Activated T-helper 1 cell treated with Interleukin-2 at 50 U/mL for 16 hours (primary cell): Measurements from ENCODE around the gene RPUSD4.

Source experiments
- DNase-seq: peaks from one replicate; pipeline ENCODE4 v3.0.0-alpha.2; 2020; ENCODE audit warnings: low read depth

RPUSD4 gene

DNA sequence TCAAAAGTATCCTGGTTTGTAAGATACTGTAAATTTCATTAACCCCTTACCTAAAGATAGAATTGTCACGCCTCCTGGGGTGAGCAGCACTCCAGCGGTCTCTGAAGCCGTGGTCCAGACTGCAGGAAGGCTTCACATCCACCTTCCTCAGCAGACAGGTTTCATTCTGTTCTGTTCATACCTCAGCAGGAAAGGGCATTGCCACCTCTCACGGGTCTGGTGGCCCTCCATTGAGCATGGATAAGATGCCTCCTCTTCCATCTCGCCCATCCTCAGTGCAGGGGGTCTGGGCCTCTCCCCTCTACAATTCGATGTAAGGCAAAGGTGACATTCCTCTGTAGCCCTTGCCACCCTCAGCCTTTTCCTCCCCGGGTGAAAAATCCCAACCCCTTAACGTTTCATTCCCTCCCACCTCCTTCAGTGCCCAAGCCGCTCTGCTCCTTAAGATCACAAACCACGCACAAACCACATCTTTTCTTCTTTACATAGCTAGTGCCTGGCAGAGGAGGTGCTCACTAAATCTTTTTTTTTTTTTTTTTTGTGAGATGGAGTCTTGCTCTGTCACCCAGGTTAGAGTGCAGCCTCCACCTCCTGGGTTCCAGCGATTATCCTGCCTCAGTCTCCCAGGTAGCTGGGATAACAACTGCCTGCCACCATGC lies 28.5 kb downstream of the RPUSD4 start:
- DNase-seq: no peak

GRCh38 chr11:126181939-126182730 lies 29.3 kb downstream of the RPUSD4 start:
- DNase-seq: no peak

GRCh38 chr11:126176853-126177470 lies 34.5 kb downstream of the RPUSD4 start:
- DNase-seq: no peak

- DNase-seq: no peak
Measured at GRCh38 chr11:126175393-126175792, 36.1 kb downstream of the RPUSD4 start.

DNA sequence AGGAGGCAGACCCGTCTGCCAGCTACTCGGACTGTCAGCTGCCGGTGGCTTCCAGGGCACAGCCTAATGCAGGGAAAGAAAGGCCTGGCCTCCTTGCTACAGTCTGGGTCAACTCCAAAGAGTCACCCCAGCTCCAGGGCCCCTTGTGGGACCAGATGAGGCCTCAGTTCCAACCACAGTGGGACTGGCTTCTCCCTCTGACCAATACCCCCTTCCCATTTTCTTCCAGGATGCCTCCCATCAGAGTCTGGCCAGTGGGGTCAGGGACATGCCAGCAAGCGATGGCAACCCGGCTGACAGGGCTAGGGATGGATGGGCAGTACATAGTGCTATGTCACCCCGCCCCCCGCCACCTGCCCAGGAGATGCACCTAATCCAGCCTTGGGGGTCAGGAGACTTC lies 36.6 kb downstream of the RPUSD4 start:
- no peak for DNase-seq

DNA sequence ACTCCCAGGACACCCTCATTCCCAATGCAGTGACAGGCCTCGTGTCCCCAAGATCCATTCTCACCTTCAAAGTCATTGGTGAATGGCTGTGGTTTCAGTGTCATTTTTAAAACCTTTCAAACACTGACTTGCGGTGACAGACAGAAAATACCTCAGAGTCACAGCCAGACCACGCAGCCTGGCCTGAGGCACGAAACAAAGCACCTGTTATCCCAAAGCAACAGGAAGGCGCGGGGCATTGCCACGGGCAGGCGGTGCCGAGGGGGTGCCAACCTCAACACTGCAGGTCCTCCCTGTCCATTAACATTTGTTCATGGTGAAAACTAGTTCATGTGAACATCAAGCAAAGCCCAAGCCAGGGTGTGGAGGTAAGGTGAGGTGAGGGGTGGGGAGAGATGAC lies 38.2 kb downstream of the RPUSD4 start:
- no peak for DNase-seq

GRCh38 chr11:126172596-126173038 lies 38.8 kb downstream of the RPUSD4 start:
- no peak for DNase-seq

GRCh38 chr11:126169291-126169690 lies 42.2 kb downstream of the RPUSD4 start:
- no peak for DNase-seq

GRCh38 chr11:126167488-126167887 lies 44.0 kb downstream of the RPUSD4 start:
- DNase-seq: no peak

DNA sequence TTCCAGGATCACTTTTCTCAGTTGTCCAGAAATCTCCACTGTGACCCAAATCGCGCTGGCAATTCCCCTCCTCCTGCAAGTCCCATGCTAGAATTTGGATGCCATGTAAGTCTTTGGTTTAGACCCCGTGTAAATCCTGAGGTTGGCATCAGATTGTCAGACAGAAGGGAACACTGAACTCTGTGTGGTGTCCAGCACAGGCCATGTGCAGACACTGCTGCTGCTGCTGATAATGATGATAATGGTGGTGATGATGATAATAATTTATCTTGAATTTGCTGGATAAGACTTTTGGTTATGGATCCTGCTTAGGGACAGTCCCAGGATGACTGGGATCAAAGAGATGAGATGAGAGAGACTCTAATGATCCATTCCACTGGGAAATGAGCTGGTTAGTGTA lies 45.0 kb downstream of the RPUSD4 start:
- DNase-seq: no peak

DNA sequence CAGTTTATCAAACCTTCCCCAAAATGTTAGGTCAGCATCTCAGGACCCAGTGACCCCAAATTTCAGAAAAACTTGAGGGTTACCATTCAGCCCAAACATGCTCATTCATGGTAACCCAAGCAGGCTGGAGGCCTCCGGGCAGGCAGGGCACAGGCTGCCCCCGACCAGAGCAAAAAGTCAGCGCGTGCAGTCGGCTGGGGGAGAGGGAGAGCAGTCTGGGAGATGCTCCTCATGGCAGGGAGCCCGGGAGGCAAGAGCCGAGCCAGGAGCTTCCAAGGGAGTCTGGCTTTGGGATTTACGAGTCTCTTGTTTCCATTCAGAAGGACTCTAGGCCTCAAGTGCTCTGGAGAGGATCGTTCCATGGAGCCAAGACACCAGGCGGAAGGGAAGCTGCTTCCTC lies 45.7 kb downstream of the RPUSD4 start:
- no peak for DNase-seq

- no peak for DNase-seq
Measured at GRCh38 chr11:126165311-126165720, 46.1 kb downstream of the RPUSD4 start.

- DNase-seq: no peak
Measured at GRCh38 chr11:126164781-126165180, 46.7 kb downstream of the RPUSD4 start.

DNA sequence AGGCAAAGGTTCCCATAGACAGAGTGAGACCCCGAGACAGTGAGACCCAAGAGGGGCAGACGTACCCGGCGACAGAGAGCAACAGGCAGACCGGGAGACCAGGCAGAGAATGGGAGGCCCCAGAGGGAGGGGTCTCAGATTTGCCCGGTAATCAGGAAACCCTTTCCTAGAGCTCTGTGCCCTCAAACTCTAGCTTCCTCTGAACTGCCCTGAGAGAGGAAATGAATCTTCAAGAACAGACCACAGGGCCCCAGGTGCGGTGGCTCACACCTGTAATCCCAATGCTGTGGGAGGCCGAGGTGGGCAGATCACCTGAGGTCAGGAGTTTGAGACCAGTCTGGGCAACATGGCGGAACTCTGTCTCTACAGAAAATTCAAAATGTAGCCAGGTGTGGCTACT lies 47.7 kb downstream of the RPUSD4 start:
- DNase-seq: no peak

GRCh38 chr11:126163074-126163700 lies 48.3 kb downstream of the RPUSD4 start:
- DNase-seq: no peak

DNA sequence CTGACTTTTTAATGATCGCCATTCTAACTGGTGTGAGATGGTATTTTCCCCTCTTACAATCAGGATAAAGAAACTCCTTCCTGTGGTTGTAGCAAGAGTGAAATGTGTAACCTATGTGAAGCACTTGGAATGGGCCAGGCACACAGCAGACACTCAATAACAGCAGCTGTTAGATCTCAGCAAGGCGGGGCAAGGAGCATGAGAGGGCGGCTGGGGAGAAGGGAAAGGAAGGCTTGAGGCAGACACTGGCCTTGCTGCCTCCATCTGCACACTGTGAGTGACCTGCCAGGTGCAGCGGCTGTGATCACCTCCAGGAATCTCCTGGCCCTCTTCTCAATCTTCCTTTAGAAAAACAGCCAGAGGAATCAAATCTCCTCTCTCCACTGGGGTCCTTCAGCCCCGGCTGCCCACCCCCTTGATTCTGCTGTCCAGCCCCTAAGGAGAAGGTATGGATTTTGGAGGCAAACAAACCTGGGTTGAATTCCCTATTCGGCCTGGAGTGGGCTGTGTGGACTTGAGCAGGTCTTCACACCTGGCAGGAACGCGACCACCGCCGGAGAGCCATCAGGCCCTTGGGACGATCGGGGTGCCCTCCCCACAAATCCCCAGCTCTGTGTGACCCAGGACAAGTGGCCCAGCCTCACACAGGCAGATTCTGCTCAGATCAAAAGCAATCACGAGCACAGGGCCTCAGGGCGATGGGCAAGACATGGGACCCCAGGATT lies 49.0 kb downstream of the RPUSD4 start:
- DNase-seq: no peak

DNA sequence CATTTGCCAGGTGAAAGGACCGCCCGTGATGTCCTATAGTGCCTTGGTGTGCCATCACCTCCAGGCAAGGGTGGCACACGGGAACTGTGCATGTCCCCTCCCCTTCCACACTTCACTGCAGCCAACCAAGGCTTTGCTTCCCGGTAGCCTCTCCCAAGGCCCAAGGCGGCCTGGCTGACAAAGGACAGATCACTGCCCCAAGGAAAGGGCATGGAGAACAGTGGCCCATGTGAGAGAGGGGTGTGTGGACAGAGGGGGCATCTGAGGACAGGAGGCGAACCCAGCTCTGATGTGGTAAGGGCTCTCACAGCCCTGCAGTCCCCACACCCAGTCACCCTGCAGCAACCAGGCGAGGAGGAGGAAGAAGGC lies 50.4 kb downstream of the RPUSD4 start:
- no peak for DNase-seq

DNA sequence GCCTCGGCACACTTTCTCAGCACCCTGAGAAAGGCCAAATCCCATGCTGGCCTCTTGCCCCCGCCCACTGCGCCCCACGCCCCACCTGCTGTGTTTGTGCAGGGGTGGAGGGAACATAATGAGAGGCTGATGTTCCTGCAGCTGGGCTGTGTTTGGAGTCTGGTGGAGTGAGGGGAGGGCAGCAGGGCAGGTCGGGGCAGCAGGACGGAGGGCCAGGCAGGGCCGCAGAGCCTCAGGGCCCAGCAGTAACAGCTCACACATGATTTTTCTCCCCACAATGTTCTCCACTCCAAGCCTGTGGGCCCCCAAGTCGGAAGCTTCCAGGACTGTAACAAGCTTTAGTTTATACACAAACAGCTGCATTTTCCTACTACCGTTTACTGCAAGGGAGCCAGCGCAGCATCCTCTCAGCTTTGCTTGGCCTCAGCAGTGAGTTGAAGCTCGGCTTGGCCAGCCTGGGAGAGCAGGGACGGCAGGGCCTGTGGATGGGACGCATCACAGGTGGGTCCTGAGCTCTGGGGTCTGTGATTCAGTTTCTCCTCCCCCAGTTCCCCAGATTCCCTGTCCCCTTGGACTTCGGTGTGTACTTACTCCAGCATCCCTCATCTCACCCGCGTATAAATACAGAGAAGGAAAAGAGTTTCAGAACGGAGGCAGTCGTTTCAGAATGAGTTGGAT lies 51.0 kb downstream of the RPUSD4 start:
- no peak for DNase-seq

DNA sequence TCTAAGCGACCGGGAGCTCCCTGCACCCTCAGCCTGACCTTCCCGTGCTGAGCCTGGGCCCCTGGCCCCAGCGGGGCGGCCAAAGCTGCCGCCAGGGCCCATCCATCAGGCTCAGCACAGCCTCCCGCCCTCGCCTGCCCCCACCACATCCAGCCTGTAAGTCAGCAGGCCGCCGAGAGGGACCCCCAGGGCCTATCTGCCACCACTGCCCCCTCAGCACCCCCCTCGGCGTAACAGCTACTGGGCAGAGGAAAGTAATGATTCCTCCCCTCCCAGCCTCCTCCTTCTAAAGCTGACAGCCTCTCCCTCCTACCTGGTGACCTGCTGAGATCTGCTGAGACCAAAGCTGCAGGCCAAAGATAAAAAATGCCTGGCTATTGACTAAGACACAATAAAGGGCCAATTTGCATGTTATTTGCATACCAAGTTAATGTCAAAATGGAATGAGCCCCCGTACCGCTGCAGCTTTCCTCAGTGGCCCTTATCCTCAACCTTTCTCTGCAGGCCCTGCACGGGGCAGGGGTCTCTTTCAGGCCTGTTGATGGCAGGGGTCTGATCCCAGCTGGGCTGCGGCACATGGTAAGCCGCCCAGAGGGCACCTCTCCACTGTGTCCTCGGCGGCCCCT lies 51.6 kb downstream of the RPUSD4 start:
- DNase-seq: no peak

DNA sequence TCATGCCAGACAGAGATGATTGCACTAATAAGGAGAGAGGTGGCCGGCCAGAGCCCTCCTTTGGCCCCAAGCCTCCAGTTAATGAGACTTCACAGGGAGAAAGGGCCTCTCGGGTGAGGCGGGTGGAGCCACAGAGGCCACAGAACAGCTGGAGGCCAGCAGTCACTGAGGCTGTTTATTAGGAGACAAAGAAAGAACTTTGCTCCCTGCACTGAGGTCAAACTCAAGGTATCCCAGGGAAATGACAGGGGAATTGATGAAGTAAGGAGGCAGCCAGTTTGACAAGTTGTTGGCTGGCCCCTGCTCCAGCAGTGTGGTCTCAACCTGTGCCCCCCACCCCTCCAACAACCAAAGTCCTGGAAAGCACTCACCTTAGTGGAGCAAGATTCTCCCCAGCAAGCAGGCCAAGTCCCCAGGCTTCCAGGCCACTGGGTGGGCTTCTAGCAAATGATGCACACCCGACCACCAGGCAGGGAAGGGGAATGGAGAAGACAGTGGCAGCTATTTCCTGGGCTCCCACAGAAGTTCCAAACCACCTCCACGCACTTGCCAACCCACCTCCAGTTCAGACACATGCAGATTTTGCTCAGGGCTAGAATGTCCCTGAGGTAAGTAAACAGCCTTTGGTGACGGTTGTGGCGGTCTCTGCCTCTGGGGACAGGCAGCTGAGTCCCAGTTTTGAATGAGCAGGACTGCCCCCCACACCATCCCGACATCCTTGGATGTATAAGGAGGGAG lies 53.2 kb downstream of the RPUSD4 start:
- DNase-seq: no peak
